Smooth muscle cell of the pulmonary artery (primary cell): ENCODE data around the gene DR1. TPM values are rescaled to one million over a fixed set of nuclear protein-coding genes. Genes with fewer than 3 reads are reported as not detected.

Experiments used
- total RNA-seq: library from RNA; depleted of rRNA; stranded (reverse); fragments of >200 nt; gene quantifications from 2 replicates; pipeline ENCODE4 v1.2.3, GENCODE V29; 2014

DR1 gene
- 38.2 and 43.4 TPM in 2 replicates for total RNA-seq

DNA sequence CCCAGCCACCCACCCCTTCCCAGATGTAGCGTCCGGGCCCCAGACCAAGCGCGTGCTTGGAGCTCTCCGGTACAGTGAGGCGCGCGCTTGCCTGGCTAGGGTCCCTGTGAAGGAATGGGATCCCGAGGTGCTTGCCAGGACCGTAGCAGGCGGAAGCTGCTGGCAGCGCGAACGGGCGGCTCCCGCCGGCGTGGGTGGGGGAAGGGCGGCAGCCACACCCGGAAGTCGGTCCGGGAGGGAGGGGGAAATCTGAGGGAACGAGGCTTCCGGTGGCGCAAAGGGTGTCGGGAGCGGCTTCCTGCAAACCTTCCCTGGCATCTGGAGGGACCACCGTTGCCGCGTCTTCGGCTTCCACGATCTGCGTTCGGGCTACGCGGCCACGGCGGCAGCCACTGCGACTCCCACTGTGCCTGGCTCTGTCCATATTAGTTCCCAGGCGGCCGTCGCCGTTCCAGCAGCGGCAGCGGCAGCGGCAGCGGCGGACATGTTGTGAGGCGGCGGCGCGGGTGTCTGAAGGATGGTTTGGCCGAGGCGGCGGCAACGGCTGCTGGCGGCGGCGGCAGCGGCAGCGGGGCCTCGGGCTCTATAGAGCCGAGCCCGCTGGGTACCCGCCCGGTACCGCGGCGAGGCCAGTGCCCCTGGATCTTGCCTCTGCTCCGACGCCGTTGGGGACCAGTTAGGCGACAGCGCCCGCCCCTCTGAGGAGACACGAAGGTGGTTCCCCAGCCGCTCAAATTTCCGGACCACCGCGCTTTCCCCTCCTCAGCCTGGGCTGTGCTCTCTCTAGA is at the start of gene DR1:
Gene DR1 (plus strand): TSS at position 275 of the 788 bp plus-strand sequence. CDS start 739 bp downstream, outside the sequence.

Other genes starting within 250 kb of the DR1 start
- gene TMED5, start 165.5 kb upstream of the DR1 start, total RNA-seq = 72.0 and 76.1 TPM in 2 replicates
- gene CCDC18, start 165.2 kb upstream of the DR1 start, total RNA-seq = 2.0 and 5.1 TPM in 2 replicates
- 8.7 and 14.0 TPM in 2 replicates for gene FNBP1L, start 102.2 kb downstream of the DR1 start, total RNA-seq